ENCODE results near the gene DDX10.
"Not testable (repeated sequence)": the region's sequence is repeated elsewhere in the genome, so short reads cannot be mapped to it uniquely, and the experiment has no call there.

DNA sequence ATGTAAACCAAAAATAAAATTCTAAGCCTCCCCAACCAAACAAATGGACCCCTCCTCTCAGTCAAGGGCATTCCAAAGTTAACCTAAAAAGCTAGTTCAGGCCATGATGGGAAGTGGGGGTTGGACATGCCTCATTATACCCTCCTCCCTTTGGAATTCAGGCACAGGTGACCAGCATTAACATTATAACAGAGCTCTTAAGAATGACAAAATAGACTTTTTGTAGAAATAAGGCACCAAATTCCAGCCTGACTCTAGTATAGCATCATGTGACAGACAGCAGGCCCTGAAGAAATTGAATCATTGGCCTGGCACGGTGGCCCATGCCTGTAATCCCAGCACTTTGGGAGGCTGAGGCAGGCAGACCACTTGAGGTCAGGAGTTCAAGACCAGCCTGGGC is 23.1 kb upstream of the DDX10 start:
- TF ChIP-seq POLR2A (IDR thresholded peaks at IDR 0.05) = not testable (repeated sequence)
- TF ChIP-seq, protein P1, sequence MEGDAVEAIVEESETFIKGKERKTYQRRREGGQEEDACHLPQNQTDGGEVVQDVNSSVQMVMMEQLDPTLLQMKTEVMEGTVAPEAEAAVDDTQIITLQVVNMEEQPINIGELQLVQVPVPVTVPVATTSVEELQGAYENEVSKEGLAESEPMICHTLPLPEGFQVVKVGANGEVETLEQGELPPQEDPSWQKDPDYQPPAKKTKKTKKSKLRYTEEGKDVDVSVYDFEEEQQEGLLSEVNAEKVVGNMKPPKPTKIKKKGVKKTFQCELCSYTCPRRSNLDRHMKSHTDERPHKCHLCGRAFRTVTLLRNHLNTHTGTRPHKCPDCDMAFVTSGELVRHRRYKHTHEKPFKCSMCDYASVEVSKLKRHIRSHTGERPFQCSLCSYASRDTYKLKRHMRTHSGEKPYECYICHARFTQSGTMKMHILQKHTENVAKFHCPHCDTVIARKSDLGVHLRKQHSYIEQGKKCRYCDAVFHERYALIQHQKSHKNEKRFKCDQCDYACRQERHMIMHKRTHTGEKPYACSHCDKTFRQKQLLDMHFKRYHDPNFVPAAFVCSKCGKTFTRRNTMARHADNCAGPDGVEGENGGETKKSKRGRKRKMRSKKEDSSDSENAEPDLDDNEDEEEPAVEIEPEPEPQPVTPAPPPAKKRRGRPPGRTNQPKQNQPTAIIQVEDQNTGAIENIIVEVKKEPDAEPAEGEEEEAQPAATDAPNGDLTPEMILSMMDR (IDR thresholded peaks at IDR 0.05) = not testable (repeated sequence)
